Measurements from ENCODE around the gene PIBF1.
"Not testable (repeated sequence)": the region's sequence is repeated elsewhere in the genome, so short reads cannot be mapped to it uniquely, and the experiment has no call there.

The PIBF1 gene, protein sequence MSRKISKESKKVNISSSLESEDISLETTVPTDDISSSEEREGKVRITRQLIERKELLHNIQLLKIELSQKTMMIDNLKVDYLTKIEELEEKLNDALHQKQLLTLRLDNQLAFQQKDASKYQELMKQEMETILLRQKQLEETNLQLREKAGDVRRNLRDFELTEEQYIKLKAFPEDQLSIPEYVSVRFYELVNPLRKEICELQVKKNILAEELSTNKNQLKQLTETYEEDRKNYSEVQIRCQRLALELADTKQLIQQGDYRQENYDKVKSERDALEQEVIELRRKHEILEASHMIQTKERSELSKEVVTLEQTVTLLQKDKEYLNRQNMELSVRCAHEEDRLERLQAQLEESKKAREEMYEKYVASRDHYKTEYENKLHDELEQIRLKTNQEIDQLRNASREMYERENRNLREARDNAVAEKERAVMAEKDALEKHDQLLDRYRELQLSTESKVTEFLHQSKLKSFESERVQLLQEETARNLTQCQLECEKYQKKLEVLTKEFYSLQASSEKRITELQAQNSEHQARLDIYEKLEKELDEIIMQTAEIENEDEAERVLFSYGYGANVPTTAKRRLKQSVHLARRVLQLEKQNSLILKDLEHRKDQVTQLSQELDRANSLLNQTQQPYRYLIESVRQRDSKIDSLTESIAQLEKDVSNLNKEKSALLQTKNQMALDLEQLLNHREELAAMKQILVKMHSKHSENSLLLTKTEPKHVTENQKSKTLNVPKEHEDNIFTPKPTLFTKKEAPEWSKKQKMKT

GRCh38 chr13:72781451-72782439 is at the start of gene PIBF1, which contains the start of gene DIS3:
PIBF1 (plus strand) TSS chr13:72782133; CDS start chr13:72783470, 1,337 bp downstream.
DIS3 (minus strand) TSS chr13:72781900; CDS start chr13:72781832, 68 bp downstream.
- peak; percentile 95 for DNase-seq (ENCODE audit: low spot score)

GRCh38 chr13:72737033-72737432 is 44.9 kb upstream of the PIBF1 start:
- no peak for DNase-seq (ENCODE audit: low spot score)

GRCh38 chr13:72740015-72740414 is 41.9 kb upstream of the PIBF1 start:
- no peak for DNase-seq (ENCODE audit: low spot score)

DNA sequence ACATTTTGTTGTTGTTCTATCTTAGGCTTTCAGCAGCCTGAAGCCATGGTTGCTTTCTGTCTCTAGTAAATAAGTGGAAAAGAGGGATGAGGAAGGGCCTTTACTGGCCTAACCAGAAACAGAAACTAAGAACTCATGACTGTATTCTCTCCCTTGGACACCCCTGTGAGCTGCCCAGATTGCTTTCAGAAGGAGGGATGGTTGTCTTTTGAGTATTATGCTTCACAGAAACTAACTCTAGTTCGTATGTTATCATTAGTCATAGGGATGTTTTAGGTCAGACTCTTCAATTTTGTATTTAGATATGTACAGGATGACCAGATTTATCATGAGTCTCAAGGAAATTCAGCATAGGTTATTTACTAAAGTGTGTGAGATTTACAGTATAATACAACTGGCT is 36.7 kb upstream of the PIBF1 start:
- DNase-seq (ENCODE audit: low spot score) = no peak

GRCh38 chr13:72751220-72751619 is 30.7 kb upstream of the PIBF1 start:
- DNase-seq (ENCODE audit: low spot score) = no peak

GRCh38 chr13:72754111-72754510 is 27.8 kb upstream of the PIBF1 start:
- no peak for DNase-seq (ENCODE audit: low spot score)

DNA sequence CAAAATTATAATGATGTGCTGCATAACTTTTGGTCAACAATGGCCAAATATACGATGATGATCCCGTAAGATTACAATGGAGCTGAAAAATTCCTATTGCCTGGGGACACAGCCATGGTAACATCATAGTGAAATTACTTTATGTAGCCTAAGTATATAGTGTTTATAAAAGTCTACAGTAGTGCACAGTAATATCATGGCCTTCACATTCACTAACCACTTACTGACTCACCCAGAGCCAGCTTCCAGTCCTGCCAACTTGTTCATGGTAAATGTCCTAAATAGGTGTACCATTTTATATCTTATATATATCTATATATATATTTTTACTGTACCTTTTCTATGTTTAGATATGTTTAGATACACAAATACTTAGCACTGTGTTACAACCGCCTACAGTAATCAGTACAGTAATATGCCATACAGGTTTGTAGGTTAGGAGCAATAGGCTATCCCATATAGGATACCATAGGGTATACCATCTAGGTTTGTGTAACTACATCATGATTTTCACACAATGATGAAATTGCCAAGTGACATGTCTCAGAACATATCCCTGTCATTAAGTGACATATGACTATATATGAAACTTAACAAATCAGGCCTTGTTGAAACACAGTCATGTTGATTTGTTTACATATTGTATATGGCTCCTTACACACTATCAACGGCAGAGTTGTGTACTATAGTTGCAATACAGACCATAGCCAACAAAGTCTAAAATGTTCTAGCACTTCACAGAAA is 24.0 kb upstream of the PIBF1 start:
- no peak for DNase-seq (ENCODE audit: low spot score)

DNA sequence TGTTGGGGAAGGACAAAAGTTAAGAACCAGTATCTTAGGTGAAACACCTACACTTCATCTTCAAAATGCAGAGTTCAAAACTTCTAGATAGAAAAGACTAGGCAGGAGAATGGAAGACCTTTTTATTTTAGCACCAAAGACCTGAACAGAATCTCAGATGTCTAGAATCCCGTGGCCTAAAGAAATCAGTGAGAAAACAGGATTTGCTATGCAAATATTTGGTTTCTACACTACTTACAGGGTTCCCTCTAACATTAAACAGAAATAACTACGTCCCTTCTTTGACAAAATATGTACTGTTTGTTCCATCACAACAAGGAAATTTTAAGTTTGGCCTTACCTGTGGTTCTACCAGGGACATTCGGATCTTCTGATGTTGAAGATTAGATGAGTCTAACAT is 21.7 kb upstream of the PIBF1 start:
- no peak for DNase-seq (ENCODE audit: low spot score)

- DNase-seq (ENCODE audit: low spot score) = no peak
Observed at GRCh38 chr13:72763411-72763810, 18.5 kb upstream of the PIBF1 start.

DNA sequence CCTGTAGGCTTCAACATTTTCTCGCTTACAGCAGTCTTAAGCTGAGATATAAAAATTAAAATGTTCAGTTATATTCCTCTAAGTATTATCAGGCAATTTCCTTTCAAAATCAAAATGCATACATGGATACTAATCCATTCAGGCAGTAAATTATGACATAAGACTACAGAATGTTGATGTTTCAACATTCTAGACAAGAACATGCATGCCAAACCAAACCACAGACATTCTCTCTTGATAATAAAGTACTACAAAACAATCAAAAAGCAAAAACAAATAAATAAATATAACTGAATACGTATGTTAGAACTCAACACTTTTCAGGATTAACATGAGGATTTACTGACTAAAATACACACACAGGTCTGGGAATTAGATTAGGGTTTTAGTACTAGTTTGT is 7.9 kb upstream of the PIBF1 start:
- no peak for DNase-seq (ENCODE audit: low spot score)

DNA sequence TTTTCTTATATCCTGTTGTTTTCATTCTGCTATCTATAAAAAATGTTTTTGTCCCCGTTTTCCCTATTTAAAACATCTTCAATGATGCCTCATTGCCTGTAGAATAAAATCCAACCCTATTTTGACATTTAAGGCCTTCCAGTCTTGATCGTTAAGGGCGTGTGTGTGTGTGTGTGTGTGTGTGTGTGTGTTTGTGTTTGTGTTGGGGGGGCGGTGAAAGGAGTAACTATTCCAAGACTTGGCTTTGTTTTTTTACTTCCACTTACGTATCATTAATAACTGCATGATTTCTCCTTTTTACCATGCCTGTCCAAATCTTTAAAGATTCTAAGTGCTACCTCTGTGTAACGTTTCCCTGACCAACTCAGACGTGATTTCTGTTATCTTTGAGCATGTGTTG is 784 bp downstream of the PIBF1 start:
- peak; percentile 6 for DNase-seq (ENCODE audit: low spot score)

- DNase-seq (ENCODE audit: low spot score) = not testable (repeated sequence)
Observed at GRCh38 chr13:72784679-72785078, 2.7 kb downstream of the PIBF1 start.

DNA sequence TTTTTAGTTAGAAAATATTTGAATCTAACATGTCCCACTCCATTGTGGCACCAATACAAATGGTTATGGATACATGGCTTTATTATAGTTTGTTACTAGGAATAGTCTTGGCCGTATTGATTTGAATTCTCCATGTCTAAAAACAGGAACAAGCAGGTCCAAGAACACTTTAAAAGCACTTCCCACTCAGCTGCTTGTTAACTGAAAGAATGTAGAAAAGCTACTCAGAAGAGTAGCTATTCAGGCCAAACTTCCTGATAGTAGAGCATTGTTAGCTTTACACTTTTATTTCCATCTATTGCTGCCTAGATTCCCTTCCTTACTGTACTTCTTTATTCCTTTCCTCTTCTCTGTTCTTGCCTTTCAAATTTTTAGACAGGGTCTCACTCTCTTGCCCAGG is 6.9 kb downstream of the PIBF1 start:
- DNase-seq (ENCODE audit: low spot score) = no peak

DNA sequence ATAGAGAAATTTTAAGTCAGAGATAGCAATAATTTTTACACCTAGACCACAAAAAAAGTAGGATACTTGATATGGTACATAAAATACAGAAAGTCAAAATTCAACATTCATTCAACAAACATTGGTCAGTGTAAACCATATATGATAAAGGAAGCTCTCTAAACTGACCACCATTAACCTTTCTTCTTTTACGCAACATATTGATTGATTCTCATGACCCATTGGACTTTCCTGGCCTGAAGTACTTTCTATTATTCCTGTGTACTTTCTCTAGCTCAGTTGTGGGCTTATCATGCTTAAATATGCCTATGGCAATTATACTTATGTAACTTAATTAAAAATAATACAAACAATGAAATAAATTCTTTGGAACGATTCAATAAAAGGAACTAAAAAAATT is 10.7 kb downstream of the PIBF1 start:
- no peak for DNase-seq (ENCODE audit: low spot score)

GRCh38 chr13:72798817-72799216 is 16.9 kb downstream of the PIBF1 start:
- DNase-seq (ENCODE audit: low spot score) = no peak

GRCh38 chr13:72804301-72804700 is 22.4 kb downstream of the PIBF1 start:
- no peak for DNase-seq (ENCODE audit: low spot score)

GRCh38 chr13:72805676-72806346 is 23.9 kb downstream of the PIBF1 start:
- DNase-seq (ENCODE audit: low spot score) = no peak

DNA sequence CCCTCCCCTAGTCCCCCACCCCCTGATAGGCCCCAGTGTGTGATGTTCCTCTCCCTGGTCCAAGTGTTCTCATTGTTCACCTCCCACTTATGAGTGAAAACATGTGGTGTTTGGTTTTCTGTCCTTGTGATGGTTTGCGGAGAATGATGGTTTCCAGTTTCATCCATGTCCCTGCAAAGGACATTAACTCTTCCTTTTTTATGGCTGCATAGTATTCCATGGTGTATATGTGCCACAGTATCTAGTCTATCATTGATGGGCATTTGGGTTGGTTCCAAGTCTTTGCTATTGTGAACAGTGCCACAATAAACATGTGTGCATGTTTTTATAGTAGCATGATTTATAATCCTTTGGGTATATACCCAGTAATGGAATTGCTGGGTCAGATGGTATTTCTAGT is 24.6 kb downstream of the PIBF1 start:
- not testable (repeated sequence) for DNase-seq (ENCODE audit: low spot score)

DNA sequence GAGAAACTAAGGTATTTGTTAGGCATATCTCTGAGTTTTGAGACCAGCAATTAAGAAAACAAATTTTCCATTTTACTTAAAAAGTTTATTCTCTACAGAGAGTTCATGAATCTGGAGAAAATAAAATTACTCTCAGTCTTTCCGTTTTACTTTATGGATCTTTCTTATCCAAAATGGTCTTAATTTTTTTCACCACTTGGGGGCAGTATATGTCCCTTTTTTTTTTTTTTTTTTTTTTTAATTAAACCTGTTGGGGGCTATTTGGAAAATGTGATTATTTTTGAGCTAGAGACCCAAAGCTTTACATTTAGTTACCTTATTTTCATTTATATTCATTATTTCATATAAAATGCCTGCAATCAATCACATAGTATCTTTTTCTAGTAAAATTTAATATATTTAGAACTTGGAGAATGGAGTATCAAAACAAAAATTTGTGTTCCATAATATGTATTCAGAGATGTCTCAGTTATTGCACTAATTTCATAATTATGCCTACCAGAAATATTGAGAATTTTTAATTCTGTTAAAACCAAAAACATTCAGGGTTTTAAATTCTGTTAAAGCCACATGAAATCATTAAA is 27.1 kb downstream of the PIBF1 start:
- peak; percentile 10 for DNase-seq (ENCODE audit: low spot score)

- DNase-seq (ENCODE audit: low spot score) = no peak
Observed at GRCh38 chr13:72820156-72820897, 38.4 kb downstream of the PIBF1 start.
